PC-3 (cell line): ENCODE data around the gene TBC1D14. TPM values are rescaled to one million over a fixed set of nuclear protein-coding genes. Genes with fewer than 3 reads are reported as not detected.
"Not testable (repeated sequence)": the region's sequence is repeated elsewhere in the genome, so short reads cannot be mapped to it uniquely, and the experiment has no call there.

Experiments
- ATAC-seq: fragments of 200-7000 bp; cut with Tn5 transposase; 2 replicates; pipeline ENCODE4 v1.9.1; 2020; ENCODE audit warnings: mild to moderate bottlenecking, moderate library complexity
- BruUV-seq: library from RNA; stranded (reverse); fragments of 400-500 nt; replicated peaks from 2 replicates; lab custom pipeline; 2021; lab: Mats Ljungman, UMichigan
- CTCF ChIA-PET: fragments of 300-600 bp; sonication (Branson Sonifier 250); formaldehyde crosslinking; loops from one replicate; lab custom pipeline; 2022; ENCODE audit warnings: antibody characterized with exemption; lab: Charles Lee
- POLR2A ChIA-PET: fragments of 300-600 bp; sonication (Branson Sonifier 250); formaldehyde crosslinking; loops from one replicate; lab custom pipeline; 2022; ENCODE audit warnings: antibody characterized with exemption; ENCODE audit not compliant: unreplicated experiment; lab: Charles Lee
- DNase-seq: peaks from one replicate; pipeline ENCODE4 v3.0.0-alpha.2; 2015
- H2AFZ ChIP-seq: fragments of 300-600 bp; sonication (generic); 2 replicates; pipeline ENCODE4 v1.6.0; 2016; ENCODE audit warnings: antibody characterized with exemption, low read length
- H3F3A ChIP-seq: fragments of 300-600 bp; sonication (generic); one replicate; pipeline ENCODE4 v1.6.0; 2017; ENCODE audit warnings: antibody characterized with exemption, low read length, control low read depth, mild to moderate bottlenecking; ENCODE audit not compliant: unreplicated experiment
- H3K27ac ChIP-seq: fragments of 300-600 bp; sonication (generic); 2 replicates; pipeline ENCODE4 v1.5.1; 2016; ENCODE audit warnings: mild to moderate bottlenecking, low read length
- H3K27me3 ChIP-seq: fragments of 300-600 bp; sonication (generic); 2 replicates; pipeline ENCODE4 v1.6.1; 2016; ENCODE audit warnings: low read length, mixed read lengths
- H3K36me3 ChIP-seq: fragments of 300-600 bp; sonication (generic); 2 replicates; pipeline ENCODE4 v1.6.1; 2016; ENCODE audit warnings: low read depth, mixed run types, low read length, mixed read lengths
- H3K4me1 ChIP-seq: fragments of 300-600 bp; sonication (generic); 2 replicates; pipeline ENCODE4 v1.5.1; 2016; ENCODE audit warnings: low read length; ENCODE audit not compliant: insufficient read depth
- H3K4me2 ChIP-seq: fragments of 300-600 bp; sonication (generic); 2 replicates; pipeline ENCODE4 v1.6.0; 2016; ENCODE audit warnings: low read length
- H3K4me3 ChIP-seq: fragments of 300-600 bp; sonication (generic); 2 replicates; pipeline ENCODE4 v1.5.1; 2016; ENCODE audit warnings: mild to moderate bottlenecking, low read length, mixed read lengths
- H3K79me2 ChIP-seq: fragments of 300-600 bp; sonication (generic); 2 replicates; pipeline ENCODE4 v1.6.1; 2017; ENCODE audit warnings: low read length, mixed read lengths
- H3K9ac ChIP-seq: fragments of 300-600 bp; sonication (generic); 2 replicates; pipeline ENCODE4 v1.6.0; 2016; ENCODE audit warnings: mild to moderate bottlenecking, low read length
- H3K9me2 ChIP-seq: fragments of 300-600 bp; sonication (generic); replicated peaks from 2 replicates; pipeline ENCODE4 v1.6.1; 2016; ENCODE audit warnings: mixed run types, low read length, mixed read lengths
- H3K9me3 ChIP-seq: fragments of 300-600 bp; sonication (generic); 2 replicates; pipeline ENCODE4 v1.6.1; 2016; ENCODE audit warnings: low read length, mixed read lengths
- H4K20me1 ChIP-seq: fragments of 300-600 bp; sonication (generic); 2 replicates; pipeline ENCODE4 v1.6.1; 2016; ENCODE audit warnings: low read length, mixed read lengths
- EZH2 ChIP-seq: fragments of 300-600 bp; sonication (generic); IDR thresholded peaks from one replicate; pipeline ENCODE4 v1.6.1; 2017; ENCODE audit warnings: antibody characterized with exemption, mild to moderate bottlenecking, low read length; ENCODE audit not compliant: unreplicated experiment
- EZH2phosphoT487 ChIP-seq: fragments of 300-600 bp; sonication (generic); IDR thresholded peaks from 2 replicates; pipeline ENCODE4 v1.6.1; 2018; ENCODE audit warnings: mild to moderate bottlenecking, antibody characterized with exemption, low read length, borderline replicate concordance
- intact Hi-C: fragments of 100-400 bp; cut with micrococcal nuclease; formaldehyde crosslinking; loops from 2 replicates; pipeline ENCODE4 v1.9.0; 2023
- total RNA-seq: library from RNA; depleted of rRNA; stranded (reverse); fragments of >200 nt; gene quantifications from 2 replicates; pipeline ENCODE4 v1.2.3, GENCODE V29; 2014
- TF ChIP-seq, protein P1 (sequence below): fragments of 300-600 bp; sonication (generic); conservative IDR thresholded peaks from 2 replicates; pipeline ENCODE4 v1.5.1; 2017; ENCODE audit warnings: antibody characterized with exemption, low read depth, mild to moderate bottlenecking, low read length

TBC1D14 gene
- total RNA-seq, 1 experiment from 2014 or later: 33.0 TPM

- BruUV-seq: no TSS peak
- ATAC-seq (peak; percentile 67), DNase-seq (peak; percentile 83)
- no peak overlapping the region for H3K27ac ChIP-seq
- no peaks in the 10 kb centered on the region for H3K36me3 ChIP-seq
- TF ChIP-seq, protein P1, sequence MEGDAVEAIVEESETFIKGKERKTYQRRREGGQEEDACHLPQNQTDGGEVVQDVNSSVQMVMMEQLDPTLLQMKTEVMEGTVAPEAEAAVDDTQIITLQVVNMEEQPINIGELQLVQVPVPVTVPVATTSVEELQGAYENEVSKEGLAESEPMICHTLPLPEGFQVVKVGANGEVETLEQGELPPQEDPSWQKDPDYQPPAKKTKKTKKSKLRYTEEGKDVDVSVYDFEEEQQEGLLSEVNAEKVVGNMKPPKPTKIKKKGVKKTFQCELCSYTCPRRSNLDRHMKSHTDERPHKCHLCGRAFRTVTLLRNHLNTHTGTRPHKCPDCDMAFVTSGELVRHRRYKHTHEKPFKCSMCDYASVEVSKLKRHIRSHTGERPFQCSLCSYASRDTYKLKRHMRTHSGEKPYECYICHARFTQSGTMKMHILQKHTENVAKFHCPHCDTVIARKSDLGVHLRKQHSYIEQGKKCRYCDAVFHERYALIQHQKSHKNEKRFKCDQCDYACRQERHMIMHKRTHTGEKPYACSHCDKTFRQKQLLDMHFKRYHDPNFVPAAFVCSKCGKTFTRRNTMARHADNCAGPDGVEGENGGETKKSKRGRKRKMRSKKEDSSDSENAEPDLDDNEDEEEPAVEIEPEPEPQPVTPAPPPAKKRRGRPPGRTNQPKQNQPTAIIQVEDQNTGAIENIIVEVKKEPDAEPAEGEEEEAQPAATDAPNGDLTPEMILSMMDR: peak; percentile 83
- TF ChIP-seq EZH2: no peak
- no peak for TF ChIP-seq EZH2phosphoT487
- intact Hi-C loops: loop anchor here (1.0 kb wide), 1 partner anchor 96 kb away; no protein-coding TSS in a partner anchor
- ChIA-PET CTCF (interaction anchor here (0.6 to 1.1 kb wide), 3 partner anchors 47 to 97 kb away, joined by 3 to 5 read pairs (median 4); no protein-coding TSS in a partner anchor), POLR2A (no interaction called here)
- H4K20me1 ChIP-seq: no peaks in the 10 kb centered on the region
- no peaks in the 10 kb centered on the region for H3F3A ChIP-seq
- H3K9ac ChIP-seq: no peak overlapping the region
- no peak overlapping the region for H3K4me3 ChIP-seq
- H3K27me3 ChIP-seq: no peaks in the 10 kb centered on the region
- H3K9me3 ChIP-seq: no peaks in the 10 kb centered on the region
- no peaks in the 10 kb centered on the region for H3K9me2 ChIP-seq
- no peak overlapping the region for H2AFZ ChIP-seq
- no peaks in the 10 kb centered on the region for H3K79me2 ChIP-seq
- no peak overlapping the region for H3K4me2 ChIP-seq
- H3K4me1 ChIP-seq: no peaks in the 10 kb centered on the region
Measured at GRCh38 chr4:6974138-6974848, 64.7 kb downstream of the TBC1D14 start.

DNA sequence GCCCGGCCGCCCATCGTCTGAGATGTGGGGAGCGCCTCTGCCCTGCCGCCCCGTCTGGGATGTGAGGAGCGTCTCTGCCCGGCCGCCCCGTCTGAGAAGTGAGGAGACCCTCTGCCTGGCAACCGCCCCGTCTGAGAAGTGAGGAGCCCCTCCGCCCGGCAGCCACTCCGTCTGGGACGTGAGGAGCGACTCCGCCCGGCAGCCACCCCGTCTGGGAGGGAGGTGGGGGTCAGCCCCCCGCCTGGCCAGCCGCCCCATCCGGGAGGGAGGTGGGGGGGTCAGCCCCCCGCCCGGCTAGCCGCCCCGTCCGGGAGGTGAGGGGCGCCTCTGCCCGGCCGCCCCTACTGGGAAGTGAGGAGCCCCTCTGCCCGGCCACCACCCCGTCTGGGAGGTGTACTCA lies 68.2 kb downstream of the TBC1D14 start:
- H3K9me2 ChIP-seq, H3K4me3 ChIP-seq, intact Hi-C loops, H3K9ac ChIP-seq, H3K9me3 ChIP-seq, H3K27me3 ChIP-seq, H3K4me1 ChIP-seq, H4K20me1 ChIP-seq, H3K36me3 ChIP-seq, CTCF ChIA-PET, H2AFZ ChIP-seq, DNase-seq, POLR2A ChIA-PET, ATAC-seq, H3K4me2 ChIP-seq, H3F3A ChIP-seq, H3K27ac ChIP-seq, H3K79me2 ChIP-seq, BruUV-seq: not testable (repeated sequence)

GRCh38 chr4:6983544-6984142 lies 74.0 kb downstream of the TBC1D14 start:
- H3K4me1 ChIP-seq: peaks cover 17% of the 10 kb centered on the region
- no peaks in the 10 kb centered on the region for H3F3A ChIP-seq
- H3K27me3 ChIP-seq: no peaks in the 10 kb centered on the region
- H3K27ac ChIP-seq: no peak overlapping the region
- intact Hi-C loops: no loop called here
- no peak overlapping the region for H3K9ac ChIP-seq
- DNase-seq (no peak), ATAC-seq (no peak)
- no peak overlapping the region for H3K4me3 ChIP-seq
- H3K9me2 ChIP-seq: no peaks in the 10 kb centered on the region
- no peak overlapping the region for H3K4me2 ChIP-seq
- H2AFZ ChIP-seq: no peak overlapping the region
- ChIA-PET CTCF (no interaction called here), POLR2A (no interaction called here)
- H4K20me1 ChIP-seq: no peaks in the 10 kb centered on the region
- H3K9me3 ChIP-seq: no peaks in the 10 kb centered on the region
- peaks cover 33% of the 10 kb centered on the region for H3K79me2 ChIP-seq
- TF ChIP-seq EZH2phosphoT487: no peak
- TF ChIP-seq, protein P1: no peak
- no peak for TF ChIP-seq EZH2
- no peaks in the 10 kb centered on the region for H3K36me3 ChIP-seq
- no TSS peak for BruUV-seq
